IMR-90 (cell line): Measurements from ENCODE around the gene ZFHX3.

Source experiments
- CEBPB ChIP-seq: IDR thresholded peaks from 2 replicates; pipeline ENCODE4 v1.6.1; 2012; ENCODE audit warnings: low read depth, low read length, improper control_type of control experiment
- CTCF ChIP-seq: conservative IDR thresholded peaks from 2 replicates; pipeline ENCODE4 v1.5.1; 2012; ENCODE audit warnings: mild to moderate bottlenecking, low read depth, low read length, improper control_type of control experiment
- MAFK ChIP-seq: IDR thresholded peaks from 2 replicates; pipeline ENCODE4 v1.6.1; 2012; ENCODE audit warnings: low read depth, low read length, improper control_type of control experiment
- POLR2A ChIP-seq: IDR thresholded peaks from 2 replicates; pipeline ENCODE4 v1.6.1; 2012; ENCODE audit warnings: mild to moderate bottlenecking, low read depth, low read length
- RFX5 ChIP-seq: IDR thresholded peaks from 2 replicates; pipeline ENCODE4 v1.8.0; 2012; ENCODE audit warnings: low read depth, mild to moderate bottlenecking, low read length, moderate library complexity

GRCh38 chr16:72853575-72854266 is 194.2 kb downstream of the ZFHX3 start:
- TF ChIP-seq CTCF (no peak), POLR2A (no peak), CEBPB (no peak), RFX5 (no peak), MAFK (no peak)
